H9 (cell line): Measurements from ENCODE around the gene TNFRSF18. TPM values are rescaled to one million over a fixed set of nuclear protein-coding genes. Genes with fewer than 3 reads are reported as not detected.

Experiments used
- DNase-seq: peaks from one replicate; pipeline ENCODE4 v3.0.0-alpha.2; 2017
- H2AFZ ChIP-seq: one replicate; pipeline ENCODE4 v1.6.1; 2013; ENCODE audit warnings: mild to moderate bottlenecking, low read length, control low read depth, moderate library complexity
- H2AK5ac ChIP-seq: 2 replicates; pipeline ENCODE4 v1.6.1; 2013; ENCODE audit warnings: low read length, control low read depth, mixed read lengths; ENCODE audit not compliant: insufficient read length
- H2BK120ac ChIP-seq: one replicate; pipeline ENCODE4 v1.6.1; 2013; ENCODE audit warnings: low read depth, mild to moderate bottlenecking, low read length, control low read depth, inconsistent platforms; ENCODE audit not compliant: poor library complexity, severe bottlenecking
- H2BK12ac ChIP-seq: 2 replicates; pipeline ENCODE4 v1.6.1; 2013; ENCODE audit warnings: low read length, control low read depth, mixed read lengths, low read depth; ENCODE audit not compliant: insufficient read length
- H2BK15ac ChIP-seq: 2 replicates; pipeline ENCODE4 v1.6.1; 2013; ENCODE audit warnings: low read depth, low read length, control low read depth
- H2BK20ac ChIP-seq: one replicate; pipeline ENCODE4 v1.6.1; 2013; ENCODE audit warnings: low read depth, mild to moderate bottlenecking, low read length, control low read depth, inconsistent platforms; ENCODE audit not compliant: poor library complexity, severe bottlenecking
- H2BK5ac ChIP-seq: 2 replicates; pipeline ENCODE4 v1.6.1; 2013; ENCODE audit warnings: low read length, control low read depth, mixed read lengths; ENCODE audit not compliant: insufficient read length
- H3K14ac ChIP-seq: 2 replicates; pipeline ENCODE4 v1.6.1; 2013; ENCODE audit warnings: low read length, control low read depth; ENCODE audit not compliant: insufficient read depth
- H3K18ac ChIP-seq: 2 replicates; pipeline ENCODE4 v1.6.1; 2013; ENCODE audit warnings: low read depth, mild to moderate bottlenecking, mixed read lengths, low read length, control low read depth; ENCODE audit not compliant: insufficient read length
- H3K23ac ChIP-seq: 2 replicates; pipeline ENCODE4 v1.6.1; 2013; ENCODE audit warnings: low read length, control low read depth, mixed read lengths, low read depth; ENCODE audit not compliant: insufficient read length
- H3K23me2 ChIP-seq: 2 replicates; pipeline ENCODE4 v1.6.1; 2013; ENCODE audit warnings: low read depth, mild to moderate bottlenecking, mixed read lengths, low read length, control low read depth; ENCODE audit not compliant: insufficient read length, poor library complexity, severe bottlenecking
- H3K27ac ChIP-seq: 2 replicates; pipeline ENCODE4 v1.5.1; 2013; ENCODE audit warnings: low read length, control low read depth, mixed read lengths, low read depth; ENCODE audit not compliant: insufficient read length
- H3K27me3 ChIP-seq: 2 replicates; pipeline ENCODE4 v1.6.1; 2013; ENCODE audit warnings: low read length, control low read depth, inconsistent platforms; ENCODE audit not compliant: insufficient read depth
- H3K4ac ChIP-seq: 2 replicates; pipeline ENCODE4 v1.6.1; 2013; ENCODE audit warnings: low read depth, mild to moderate bottlenecking, control low read depth, inconsistent platforms, low read length, moderate library complexity
- H3K4me1 ChIP-seq: 2 replicates; pipeline ENCODE4 v1.6.1; 2013; ENCODE audit warnings: low read length, control low read depth, inconsistent platforms; ENCODE audit not compliant: insufficient read depth
- H3K4me2 ChIP-seq: 2 replicates; pipeline ENCODE4 v1.6.1; 2013; ENCODE audit warnings: low read length, control low read depth, mixed read lengths; ENCODE audit not compliant: insufficient read length, insufficient read depth
- H3K56ac ChIP-seq: 2 replicates; pipeline ENCODE4 v1.6.1; 2013; ENCODE audit warnings: low read depth, mild to moderate bottlenecking, mixed read lengths, low read length, control low read depth; ENCODE audit not compliant: insufficient read length
- H3K79me1 ChIP-seq: 2 replicates; pipeline ENCODE4 v1.6.1; 2013; ENCODE audit warnings: low read depth, mild to moderate bottlenecking, moderate library complexity, low read length, control low read depth, inconsistent platforms; ENCODE audit not compliant: insufficient read depth, poor library complexity, severe bottlenecking
- H3K79me2 ChIP-seq: 2 replicates; pipeline ENCODE4 v1.6.1; 2013; ENCODE audit warnings: low read length, control low read depth, inconsistent platforms; ENCODE audit not compliant: insufficient read depth
- H3K9ac ChIP-seq: 2 replicates; pipeline ENCODE4 v1.6.1; 2013; ENCODE audit warnings: low read length, control low read depth, mixed read lengths; ENCODE audit not compliant: insufficient read length; ENCODE audit errors: extremely low read depth
- H3K9me3 ChIP-seq: one replicate; pipeline ENCODE4 v1.6.1; 2013; ENCODE audit warnings: low read depth, low read length, inconsistent platforms; ENCODE audit not compliant: control insufficient read depth
- H3T11ph ChIP-seq: one replicate; pipeline ENCODE4 v1.6.1; 2013; ENCODE audit warnings: mild to moderate bottlenecking, low read length, control low read depth, inconsistent platforms
- H4K20me1 ChIP-seq: one replicate; pipeline ENCODE4 v1.6.1; 2013; ENCODE audit not compliant: control insufficient read depth, insufficient read length, insufficient read depth
- H4K5ac ChIP-seq: 2 replicates; pipeline ENCODE4 v1.6.1; 2013; ENCODE audit warnings: low read depth, mild to moderate bottlenecking, mixed read lengths, low read length, control low read depth; ENCODE audit not compliant: insufficient read length
- H4K8ac ChIP-seq: replicated peaks from 2 replicates; pipeline ENCODE4 v1.6.1; 2013; ENCODE audit warnings: low read length, control low read depth, mixed read lengths, low read depth; ENCODE audit not compliant: insufficient read length
- H4K91ac ChIP-seq: 2 replicates; pipeline ENCODE4 v1.6.1; 2013; ENCODE audit warnings: low read depth, mild to moderate bottlenecking, moderate library complexity, mixed read lengths, low read length, control low read depth; ENCODE audit not compliant: insufficient read length
- H3K27ac Mint-ChIP-seq, 3 experiments: 2 replicates in 2 of 3; 3 replicates in 1 of 3; pipeline ENCODE4 v1.8.0; 2020 to 2021; ENCODE audit warnings: mixed read lengths in 3 of 3, mild to moderate bottlenecking in 1 of 3, moderate library complexity in 1 of 3
- H3K27me3 Mint-ChIP-seq: 2 replicates; pipeline ENCODE4 v1.8.0; 2021; ENCODE audit warnings: low read depth, mild to moderate bottlenecking, moderate library complexity, mixed read lengths
- H3K36me3 Mint-ChIP-seq, 3 experiments: 2 replicates in 2 of 3; 3 replicates in 1 of 3; pipeline ENCODE4 v1.8.0; 2020 to 2021; ENCODE audit warnings: low read depth in 3 of 3, mixed read lengths in 3 of 3; ENCODE audit not compliant: insufficient read depth in 1 of 3
- H3K4me1 Mint-ChIP-seq, 2 experiments: 2 replicates each; pipeline ENCODE4 v1.8.0; 2020; ENCODE audit warnings: mixed read lengths in 2 of 2
- H3K4me3 Mint-ChIP-seq, 2 experiments: 2 replicates in 1 of 2; 3 replicates in 1 of 2; pipeline ENCODE4 v1.8.0; 2020 to 2021; ENCODE audit warnings: mild to moderate bottlenecking in 2 of 2, mixed read lengths in 2 of 2, moderate library complexity in 1 of 2
- H3K9me3 Mint-ChIP-seq, 2 experiments: 2 replicates in 1 of 2; 3 replicates in 1 of 2; pipeline ENCODE4 v1.8.0; 2020; ENCODE audit warnings: mild to moderate bottlenecking in 2 of 2, mixed read lengths in 2 of 2, moderate library complexity in 1 of 2
- CTCF ChIP-seq: fragments of 200-600 bp; sonication (generic); conservative IDR thresholded peaks from 3 replicates; pipeline ENCODE4 v1.8.0; 2021; ENCODE audit warnings: antibody characterized with exemption, mild to moderate bottlenecking
- WGBS: extraction: QIAGEN DNeasy Blood & Tissue Kit; methylation state at CpG from one replicate; pipeline ENCODE4 v1.1.7; 2013; ENCODE audit warnings: missing lambda C conversion rate, low lambda C conversion rate, mixed read lengths; ENCODE audit not compliant: insufficient read length; ENCODE audit errors: extremely low coverage; 5-methylcytosine and 5-hydroxymethylcytosine counted together
- total RNA-seq: library from RNA; stranded (reverse); gene quantifications from 2 replicates; pipeline ENCODE4 v1.2.1, GENCODE V29; 2021

The TNFRSF18 gene
- total RNA-seq, 1 experiment from 2014 or later, result 2.0 TPM

GRCh38 chr1:1175221-1176062 lies 30.9 kb downstream of the TNFRSF18 start:
- no peaks in the 10 kb centered on the region for H4K20me1 ChIP-seq
- no peak overlapping the region for H2AFZ ChIP-seq
- no peak overlapping the region for H4K5ac ChIP-seq
- no peak overlapping the region for H2BK12ac ChIP-seq
- H2BK5ac ChIP-seq, result no peak overlapping the region
- peaks cover 11% of the 10 kb centered on the region for H3K27me3 Mint-ChIP-seq
- H2BK20ac ChIP-seq, result no peak overlapping the region
- no peak overlapping the region for H2BK15ac ChIP-seq
- H3K79me2 ChIP-seq, result no peaks in the 10 kb centered on the region
- no peak overlapping the region for H2AK5ac ChIP-seq
- WGBS, result no CpG with 5 or more reads among the region's 29 CpGs
- no peak overlapping the region for H3T11ph ChIP-seq
- no peaks in the 10 kb centered on the region for H3K79me1 ChIP-seq
- no peak overlapping the region for H3K9ac ChIP-seq
- H3K23me2 ChIP-seq, result no peaks in the 10 kb centered on the region
- H3K36me3 Mint-ChIP-seq, result peaks cover 1 to 6% (median 4%) of the 10 kb centered on the region in 3 experiments; a peak in 4 of 7 replicates
- no peak overlapping the region for H3K4me2 ChIP-seq
- H3K56ac ChIP-seq, result no peak overlapping the region
- DNase-seq, result peak; percentile 25
- no peak overlapping the region for H3K27ac Mint-ChIP-seq
- no peak overlapping the region for H4K8ac ChIP-seq
- H3K23ac ChIP-seq, result no peak overlapping the region
- no peak overlapping the region for H3K27ac ChIP-seq
- H4K91ac ChIP-seq, result no peak overlapping the region
- H3K4ac ChIP-seq, result no peak overlapping the region
- H3K14ac ChIP-seq, result no peak overlapping the region
- no peak for TF ChIP-seq CTCF
- no peak overlapping the region for H3K18ac ChIP-seq
- no peaks in the 10 kb centered on the region for H3K27me3 ChIP-seq
- H3K4me1 Mint-ChIP-seq, result peaks cover 19 to 30% of the 10 kb centered on the region in 2 experiments
- H3K4me1 ChIP-seq, result peaks cover 3% of the 10 kb centered on the region; the same call in 1 of the 2 replicates
- H3K9me3 Mint-ChIP-seq, result peaks cover 0 to 4% of the 10 kb centered on the region in 2 experiments; a peak in 2 of 5 replicates
- H2BK120ac ChIP-seq, result no peak overlapping the region
- H3K9me3 ChIP-seq, result no peaks in the 10 kb centered on the region
- no peak overlapping the region for H3K4me3 Mint-ChIP-seq
